ENCODE data around the gene MB. TPM values are rescaled to one million over a fixed set of nuclear protein-coding genes. Genes with fewer than 3 reads are reported as not detected.
"Not testable (repeated sequence)": the region's sequence is repeated elsewhere in the genome, so short reads cannot be mapped to it uniquely, and the experiment has no call there.

The MB gene
- total RNA-seq = not detected
- 0 to 0.35 reads per million in 2 donors for total RNA-seq

- no peaks in the 10 kb centered on the region for H3K9me3 ChIP-seq (ENCODE audit: control insufficient read depth, low read length, poor library complexity, severe bottlenecking)
- Mint-ChIP-seq H3K27me3 (peaks cover 6% of the 10 kb centered on the region), H3K36me3 (ENCODE audit: low read depth) (no peaks in the 10 kb centered on the region), H3K4me3 (no peak within 1 kb of the TSS), H3K27ac (no peak within 1 kb of the TSS), H3K4me1 (peaks cover 5% of the 10 kb centered on the region)
- ATAC-seq (no peak), DNase-seq (no peak)
Observed at GRCh38 chr22:35617137-35617755, at the start of gene MB. Gene MB (minus strand): TSS chr22:35617329. CDS start chr22:35617257, 72 bp downstream.

GRCh38 chr22:35666699-35667098 lies 49.6 kb upstream of the MB start:
- H3K36me3 Mint-ChIP-seq (ENCODE audit: low read depth); ATAC-seq; DNase-seq; H3K27ac Mint-ChIP-seq; H3K4me3 Mint-ChIP-seq; H3K9me3 ChIP-seq (ENCODE audit: control insufficient read depth, low read length, poor library complexity, severe bottlenecking); H3K27me3 Mint-ChIP-seq: not testable (repeated sequence)
- peaks cover 13% of the 10 kb centered on the region for H3K4me1 Mint-ChIP-seq

DNA sequence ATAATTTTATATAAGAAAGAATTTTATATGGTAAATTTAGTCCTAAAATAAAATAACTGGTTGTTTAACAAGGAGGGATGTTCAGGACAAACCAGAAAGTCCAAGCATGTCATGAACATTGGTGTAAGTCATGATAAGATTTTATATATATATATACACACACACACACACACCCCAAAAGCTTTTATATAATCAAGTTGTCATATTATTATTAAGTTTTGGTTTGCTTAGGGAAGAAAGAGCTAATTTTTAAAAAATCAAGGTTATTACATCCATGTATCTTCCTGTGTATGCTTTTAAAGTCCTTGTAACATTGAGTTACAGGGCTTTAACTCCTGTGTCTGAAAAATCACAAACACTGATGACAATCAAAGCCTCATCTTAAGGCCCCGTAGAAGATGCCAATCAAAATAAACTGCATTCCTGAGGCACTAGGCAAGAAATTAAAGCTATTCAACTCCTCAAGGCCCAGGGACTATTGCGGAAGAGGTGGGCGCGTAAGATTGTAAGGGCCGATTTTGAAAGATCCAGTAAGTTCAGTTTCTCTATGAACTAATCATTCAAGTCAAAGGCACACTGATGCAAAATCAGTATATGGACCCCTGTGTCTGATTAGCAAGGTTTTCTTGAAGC lies 47.9 kb upstream of the MB start:
- H3K4me1 Mint-ChIP-seq = peaks cover 24% of the 10 kb centered on the region
- H3K27ac Mint-ChIP-seq = no peak overlapping the region
- ATAC-seq = no peak

GRCh38 chr22:35663371-35663770 lies 46.2 kb upstream of the MB start:
- peaks cover 14% of the 10 kb centered on the region for H3K36me3 Mint-ChIP-seq (ENCODE audit: low read depth)
- ATAC-seq (no peak), DNase-seq (no peak)
- H3K4me3 Mint-ChIP-seq = peak overlapping the region; percentile 41
- no peaks in the 10 kb centered on the region for H3K27me3 Mint-ChIP-seq
- H3K27ac Mint-ChIP-seq = peak overlapping the region; percentile 98
- peaks cover 35% of the 10 kb centered on the region for H3K4me1 Mint-ChIP-seq
- no peaks in the 10 kb centered on the region for H3K9me3 ChIP-seq (ENCODE audit: control insufficient read depth, low read length, poor library complexity, severe bottlenecking)

More for the DNA sequence above, 47.9 kb upstream of the MB start:
- DNase-seq = no peak
- no peak overlapping the region for H3K4me3 Mint-ChIP-seq
- H3K36me3 Mint-ChIP-seq (ENCODE audit: low read depth) = peaks cover 6% of the 10 kb centered on the region
- H3K9me3 ChIP-seq (ENCODE audit: control insufficient read depth, low read length, poor library complexity, severe bottlenecking) = no peaks in the 10 kb centered on the region
- no peaks in the 10 kb centered on the region for H3K27me3 Mint-ChIP-seq

GRCh38 chr22:35662914-35663313 lies 45.8 kb upstream of the MB start:
- Mint-ChIP-seq H3K27ac (peak overlapping the region; percentile 98), H3K27me3 (no peaks in the 10 kb centered on the region), H3K4me3 (peak overlapping the region; percentile 41), H3K36me3 (ENCODE audit: low read depth) (peaks cover 17% of the 10 kb centered on the region), H3K4me1 (peaks cover 38% of the 10 kb centered on the region)
- DNase-seq (no peak), ATAC-seq (no peak)
- H3K9me3 ChIP-seq (ENCODE audit: control insufficient read depth, low read length, poor library complexity, severe bottlenecking) = no peaks in the 10 kb centered on the region

- peaks cover 20% of the 10 kb centered on the region for H3K36me3 Mint-ChIP-seq (ENCODE audit: low read depth)
- peaks cover 45% of the 10 kb centered on the region for H3K4me1 Mint-ChIP-seq
Observed at GRCh38 chr22:35661464-35661863, 44.3 kb upstream of the MB start.

DNA sequence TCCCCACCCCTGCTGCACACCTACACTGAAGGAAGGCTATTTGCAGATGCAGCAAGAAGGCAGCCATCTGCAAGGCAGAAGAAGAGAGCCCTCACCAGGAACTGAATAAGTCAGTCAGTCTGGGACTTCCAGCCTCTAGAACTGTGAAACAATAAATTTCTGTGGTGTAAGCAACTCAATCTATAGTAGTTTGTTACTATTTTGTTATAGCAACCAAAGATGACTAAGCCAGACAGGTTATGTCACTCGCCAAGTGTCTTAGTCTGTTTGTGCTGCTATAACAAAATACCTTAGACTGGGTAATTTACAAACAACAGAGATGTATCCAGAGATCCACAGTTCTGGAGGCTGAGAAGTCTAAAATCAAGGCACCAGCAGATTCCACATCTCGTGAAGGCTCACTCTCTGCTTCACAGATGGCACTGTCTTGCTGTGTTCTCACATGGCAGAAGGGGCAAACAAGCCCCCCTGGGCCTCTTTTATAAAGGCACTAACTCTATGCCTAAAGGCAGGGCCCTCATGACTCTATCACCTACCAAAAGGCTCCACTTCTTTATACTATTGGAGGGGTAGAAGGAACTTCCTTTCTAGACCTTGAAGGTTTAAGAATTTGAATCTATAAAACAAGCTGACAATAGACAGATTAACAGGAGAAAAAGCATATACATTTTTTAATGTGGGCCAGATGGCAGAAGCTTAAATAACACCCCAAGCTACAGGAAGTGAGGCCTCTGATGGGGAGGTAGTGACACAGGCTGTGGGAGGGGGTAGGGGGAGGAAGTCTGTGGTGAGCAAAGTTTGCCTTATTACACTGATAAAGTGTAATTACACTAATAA lies 43.4 kb upstream of the MB start:
- H3K4me1 Mint-ChIP-seq = peaks cover 48% of the 10 kb centered on the region
- no peaks in the 10 kb centered on the region for H3K27me3 Mint-ChIP-seq
- peak overlapping the region; percentile 98 for H3K27ac Mint-ChIP-seq
- no peaks in the 10 kb centered on the region for H3K9me3 ChIP-seq (ENCODE audit: control insufficient read depth, low read length, poor library complexity, severe bottlenecking)
- ATAC-seq (peak; percentile 90), DNase-seq (peak; percentile 33 to 55 (median 42))
- peak overlapping the region; percentile 77 for H3K4me3 Mint-ChIP-seq
- H3K36me3 Mint-ChIP-seq (ENCODE audit: low read depth) = peaks cover 20% of the 10 kb centered on the region

More at GRCh38 chr22:35661464-35661863, 44.3 kb upstream of the MB start:
- peak overlapping the region; percentile 77 for H3K4me3 Mint-ChIP-seq
- no peak for DNase-seq
- ATAC-seq = peak; percentile 2
- H3K9me3 ChIP-seq (ENCODE audit: control insufficient read depth, low read length, poor library complexity, severe bottlenecking) = no peaks in the 10 kb centered on the region
- H3K27me3 Mint-ChIP-seq = no peaks in the 10 kb centered on the region
- peak overlapping the region; percentile 98 for H3K27ac Mint-ChIP-seq

GRCh38 chr22:35657571-35658312 lies 40.6 kb upstream of the MB start:
- H3K4me3 Mint-ChIP-seq = no peak overlapping the region
- no peaks in the 10 kb centered on the region for H3K27me3 Mint-ChIP-seq
- ATAC-seq (no peak), DNase-seq (no peak)
- peaks cover 23% of the 10 kb centered on the region for H3K36me3 Mint-ChIP-seq (ENCODE audit: low read depth)
- H3K4me1 Mint-ChIP-seq = peaks cover 63% of the 10 kb centered on the region
- H3K9me3 ChIP-seq (ENCODE audit: control insufficient read depth, low read length, poor library complexity, severe bottlenecking) = no peaks in the 10 kb centered on the region
- peak overlapping the region; percentile 98 for H3K27ac Mint-ChIP-seq

DNA sequence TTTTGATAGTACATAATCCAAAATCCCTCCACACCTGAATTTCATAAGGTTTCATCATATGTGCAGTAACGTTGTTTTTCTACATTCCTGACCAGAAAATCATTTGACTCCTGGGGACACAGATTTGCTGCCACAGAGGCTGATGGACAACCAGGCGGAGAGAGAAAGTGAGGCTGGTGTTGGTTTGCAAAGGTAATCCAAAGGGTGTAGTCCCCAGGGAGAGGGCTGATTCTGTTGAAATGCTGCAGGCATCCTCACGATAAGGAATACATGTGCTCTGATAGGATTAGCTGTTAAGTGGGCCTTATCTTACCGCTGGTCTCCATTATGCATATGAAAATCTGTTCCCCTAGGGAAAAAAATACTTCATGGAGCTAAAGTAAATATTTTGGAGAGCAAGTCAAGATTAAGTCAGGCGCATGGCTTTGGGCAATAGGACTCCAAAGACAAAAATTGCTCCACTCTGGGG lies 39.2 kb upstream of the MB start:
- H3K9me3 ChIP-seq (ENCODE audit: control insufficient read depth, low read length, poor library complexity, severe bottlenecking) = no peaks in the 10 kb centered on the region
- Mint-ChIP-seq H3K4me1 (peaks cover 51% of the 10 kb centered on the region), H3K27me3 (no peaks in the 10 kb centered on the region), H3K36me3 (ENCODE audit: low read depth) (peaks cover 20% of the 10 kb centered on the region), H3K27ac (peak overlapping the region; percentile 98), H3K4me3 (no peak overlapping the region)
- DNase-seq (no peak), ATAC-seq (no peak)

- H3K36me3 Mint-ChIP-seq (ENCODE audit: low read depth) = peaks cover 17% of the 10 kb centered on the region
Observed at GRCh38 chr22:35653824-35654223, 36.7 kb upstream of the MB start.

GRCh38 chr22:35651085-35651484 lies 34.0 kb upstream of the MB start:
- DNase-seq (no peak), ATAC-seq (no peak)
- H3K9me3 ChIP-seq (ENCODE audit: control insufficient read depth, low read length, poor library complexity, severe bottlenecking) = no peaks in the 10 kb centered on the region
- peaks cover 46% of the 10 kb centered on the region for H3K4me1 Mint-ChIP-seq
- no peaks in the 10 kb centered on the region for H3K27me3 Mint-ChIP-seq
- H3K36me3 Mint-ChIP-seq (ENCODE audit: low read depth) = peaks cover 9% of the 10 kb centered on the region
- no peak overlapping the region for H3K27ac Mint-ChIP-seq
- H3K4me3 Mint-ChIP-seq = peak overlapping the region; percentile 70

More at GRCh38 chr22:35653824-35654223, 36.7 kb upstream of the MB start:
- Mint-ChIP-seq H3K27me3 (no peaks in the 10 kb centered on the region), H3K27ac (peak overlapping the region; percentile 98), H3K4me3 (peak overlapping the region; percentile 25), H3K4me1 (peaks cover 49% of the 10 kb centered on the region)
- ATAC-seq (no peak), DNase-seq (no peak)
- H3K9me3 ChIP-seq (ENCODE audit: control insufficient read depth, low read length, poor library complexity, severe bottlenecking) = no peaks in the 10 kb centered on the region

DNA sequence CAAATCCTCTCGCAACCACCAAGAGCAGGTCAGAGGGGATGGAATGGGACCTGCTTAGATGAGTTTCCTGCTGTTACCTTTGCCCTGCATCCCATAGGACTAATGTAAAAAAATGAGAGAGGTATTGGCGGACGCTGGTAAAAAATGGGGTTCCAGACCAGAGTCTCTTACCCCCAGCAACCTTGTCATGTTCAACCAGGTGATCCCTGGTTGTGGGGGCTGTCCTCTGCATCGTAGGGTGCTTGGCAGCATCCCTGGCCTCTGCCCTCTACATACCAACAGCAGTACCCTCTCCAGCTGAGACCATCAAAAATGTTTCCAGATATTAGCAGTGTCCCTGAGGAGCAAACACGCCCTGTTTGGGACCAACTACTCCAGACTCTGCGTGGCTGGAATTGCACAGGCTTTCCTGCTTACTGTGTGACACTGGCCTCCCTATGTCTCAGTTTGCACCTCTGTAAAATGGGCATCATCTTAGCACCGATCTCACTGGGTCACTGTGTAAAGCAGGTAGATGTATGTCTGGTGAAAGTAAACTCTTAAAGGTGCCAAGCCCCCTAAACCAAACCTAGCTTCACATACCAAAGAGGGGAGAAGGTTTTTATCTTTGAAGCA lies 32.6 kb upstream of the MB start:
- H3K9me3 ChIP-seq (ENCODE audit: control insufficient read depth, low read length, poor library complexity, severe bottlenecking) = no peaks in the 10 kb centered on the region
- Mint-ChIP-seq H3K4me1 (peaks cover 38% of the 10 kb centered on the region), H3K27me3 (no peaks in the 10 kb centered on the region), H3K27ac (peak overlapping the region; percentile 100), H3K4me3 (peak overlapping the region; percentile 100), H3K36me3 (ENCODE audit: low read depth) (peaks cover 9% of the 10 kb centered on the region)
- ATAC-seq (no peak), DNase-seq (no peak)
